HG03039 (cell line): ENCODE measurements around the gene LIMCH1.
A peak's percentile ranks its signal among the peaks of the same experiment; 100 is the strongest.
"Not testable (repeated sequence)": the region's sequence is repeated elsewhere in the genome, so short reads cannot be mapped to it uniquely, and the experiment has no call there.

Experiments
- ATAC-seq: cut with Tn5 transposase; IDR thresholded peaks from one replicate; pipeline ENCODE4 v1.9.1; 2021; ENCODE audit warnings: mild to moderate bottlenecking, moderate library complexity; ENCODE audit not compliant: unreplicated experiment

Gene LIMCH1

GRCh38 chr4:41640906-41641305, 102.9 kb downstream of the LIMCH1 start:
- no peak for ATAC-seq

- ATAC-seq: not testable (repeated sequence)
These were observed 104.8 kb downstream of the LIMCH1 start for GRCh38 chr4:41642746-41643145.

GRCh38 chr4:41643331-41643730, 105.4 kb downstream of the LIMCH1 start:
- no peak for ATAC-seq

- no peak for ATAC-seq
These were observed 106.4 kb downstream of the LIMCH1 start for GRCh38 chr4:41644288-41644914.

GRCh38 chr4:41644915-41645295, 106.9 kb downstream of the LIMCH1 start:
- ATAC-seq: no peak

GRCh38 chr4:41645728-41646390, 107.9 kb downstream of the LIMCH1 start:
- ATAC-seq: no peak

GRCh38 chr4:41646862-41647261, 108.9 kb downstream of the LIMCH1 start:
- ATAC-seq: no peak

GRCh38 chr4:41647383-41647782, 109.4 kb downstream of the LIMCH1 start:
- ATAC-seq: no peak

GRCh38 chr4:41651150-41651549, 113.2 kb downstream of the LIMCH1 start:
- ATAC-seq: not testable (repeated sequence)

GRCh38 chr4:41652971-41653370, 115.0 kb downstream of the LIMCH1 start:
- ATAC-seq: no peak

- ATAC-seq: no peak
These were observed 115.6 kb downstream of the LIMCH1 start for GRCh38 chr4:41653523-41653922.

- no peak for ATAC-seq
These were observed 117.2 kb downstream of the LIMCH1 start for GRCh38 chr4:41655177-41655576.

GRCh38 chr4:41656106-41656505, 118.1 kb downstream of the LIMCH1 start:
- ATAC-seq: no peak

- ATAC-seq: no peak
These were observed 118.9 kb downstream of the LIMCH1 start for GRCh38 chr4:41656572-41657520.

GRCh38 chr4:41657561-41657960, 119.6 kb downstream of the LIMCH1 start:
- no peak for ATAC-seq

GRCh38 chr4:41658163-41658562, 120.2 kb downstream of the LIMCH1 start:
- no peak for ATAC-seq

- ATAC-seq: no peak
These were observed 122.4 kb downstream of the LIMCH1 start for GRCh38 chr4:41660352-41660751.

GRCh38 chr4:41661442-41662076, 123.6 kb downstream of the LIMCH1 start:
- ATAC-seq: peak; percentile 65

GRCh38 chr4:41665636-41666207, 127.8 kb downstream of the LIMCH1 start:
- no peak for ATAC-seq

GRCh38 chr4:41668024-41668423, 130.1 kb downstream of the LIMCH1 start:
- no peak for ATAC-seq

- ATAC-seq: no peak
These were observed 132.6 kb downstream of the LIMCH1 start for GRCh38 chr4:41670530-41670929.
